Activated CD4-positive, CD25-positive, alpha-beta regulatory T cell treated with anti-CD3 and anti-CD28 coated beads, Interleukin-2, amount 50 U/mL, for 72 hours (primary cell): ENCODE measurements around the gene SAMD8.
"Not testable (repeated sequence)": the region's sequence is repeated elsewhere in the genome, so short reads cannot be mapped to it uniquely, and the experiment has no call there.

Experiments used
- DNase-seq: peaks from one replicate; pipeline ENCODE4 v3.0.0; 2021

SAMD8 gene

GRCh38 chr10:75146780-75147179, 35.3 kb downstream of the SAMD8 start:
- DNase-seq, result no peak

DNA sequence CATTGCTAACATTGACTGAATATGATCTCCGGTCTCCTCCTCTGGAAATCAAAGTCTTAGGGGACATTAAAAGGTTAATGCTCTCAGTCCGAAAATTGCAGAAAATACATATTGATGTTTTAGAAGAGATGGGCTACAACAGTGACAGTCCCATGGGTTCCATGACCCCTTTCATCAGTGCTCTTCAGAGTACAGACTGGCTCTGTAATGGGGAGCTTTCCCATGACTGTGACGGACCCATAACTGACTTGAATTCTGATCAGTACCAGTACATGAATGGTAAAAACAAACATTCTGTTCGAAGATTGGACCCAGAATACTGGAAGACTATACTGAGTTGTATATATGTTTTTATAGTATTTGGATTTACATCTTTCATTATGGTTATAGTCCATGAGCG, 39.2 kb downstream of the SAMD8 start:
- DNase-seq, result no peak

GRCh38 chr10:75159519-75159918, 48.1 kb downstream of the SAMD8 start:
- no peak for DNase-seq

- DNase-seq, result no peak
Measured at GRCh38 chr10:75165684-75166622, 54.5 kb downstream of the SAMD8 start.

- DNase-seq, result no peak
Measured at GRCh38 chr10:75166623-75166972, 55.1 kb downstream of the SAMD8 start.

- no peak for DNase-seq
Measured at GRCh38 chr10:75168275-75168674, 56.8 kb downstream of the SAMD8 start.

DNA sequence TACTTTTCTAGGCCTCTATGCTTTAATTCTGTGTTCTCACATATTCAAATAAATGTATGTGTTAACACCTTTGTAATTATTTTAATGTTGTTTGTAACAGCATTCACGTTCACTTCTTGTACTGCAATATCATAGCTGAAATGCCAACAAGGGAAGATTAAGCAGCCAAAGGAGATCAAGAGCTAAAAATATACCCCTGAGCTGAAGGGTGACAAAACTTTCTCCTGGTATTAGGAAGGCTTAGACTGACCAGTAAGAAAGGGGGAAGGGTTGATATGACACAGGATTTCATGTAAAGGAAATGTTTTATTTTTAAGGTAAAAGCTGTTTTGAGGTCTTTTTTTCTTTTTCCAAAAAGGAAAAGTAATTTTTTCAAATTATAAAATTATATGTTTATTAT, 58.8 kb downstream of the SAMD8 start:
- no peak for DNase-seq

DNA sequence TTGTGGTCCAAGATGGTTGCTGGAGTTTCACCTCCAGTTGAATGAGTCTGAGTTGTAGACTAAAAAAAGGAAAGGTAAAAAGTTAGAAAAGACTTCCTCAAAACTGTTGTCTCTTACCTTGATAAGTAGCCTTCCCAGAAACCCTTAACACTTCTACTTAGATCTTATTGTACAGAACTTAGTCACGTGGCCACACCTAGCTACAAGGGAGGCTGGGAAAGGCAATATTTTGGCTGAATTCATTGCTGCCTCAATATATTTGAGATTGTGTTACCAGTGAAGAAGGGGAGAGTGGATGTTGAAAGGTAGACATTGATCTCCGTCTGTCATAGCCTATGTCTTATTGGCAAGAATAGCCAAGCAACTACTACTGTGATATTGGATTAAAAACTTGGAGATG, 63.6 kb downstream of the SAMD8 start:
- no peak for DNase-seq

- DNase-seq, result no peak
Measured at GRCh38 chr10:75176046-75176445, 64.6 kb downstream of the SAMD8 start.

GRCh38 chr10:75176736-75177135, 65.3 kb downstream of the SAMD8 start:
- no peak for DNase-seq

- DNase-seq, result no peak
Measured at GRCh38 chr10:75179657-75180177, 68.3 kb downstream of the SAMD8 start.

- no peak for DNase-seq
Measured at GRCh38 chr10:75180592-75180991, 69.1 kb downstream of the SAMD8 start.

- no peak for DNase-seq
Measured at GRCh38 chr10:75181073-75181472, 69.6 kb downstream of the SAMD8 start.

- DNase-seq, result no peak
Measured at GRCh38 chr10:75186310-75186709, 74.9 kb downstream of the SAMD8 start.

- peak; percentile 51 for DNase-seq
Measured at GRCh38 chr10:75187961-75188426, 76.5 kb downstream of the SAMD8 start.

DNA sequence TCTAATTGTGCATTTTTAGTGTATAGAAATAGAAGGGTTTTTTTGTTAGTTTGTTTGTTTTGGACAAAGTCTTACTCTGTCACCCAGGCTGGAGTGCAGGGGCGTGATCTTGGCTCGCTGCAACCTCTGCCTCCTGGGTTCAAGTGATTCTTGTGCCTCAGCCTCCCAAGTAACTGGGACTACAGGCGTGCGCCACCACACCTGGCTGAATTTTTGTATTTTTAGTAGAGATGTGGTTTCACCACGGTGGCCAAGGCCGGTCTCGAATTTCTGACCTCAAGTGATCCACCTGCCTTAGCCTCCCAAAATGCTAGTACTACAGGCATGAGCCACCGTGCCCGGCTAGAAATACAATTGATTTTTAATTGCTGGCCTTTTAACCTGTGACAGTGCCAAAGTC, 77.1 kb downstream of the SAMD8 start:
- not testable (repeated sequence) for DNase-seq

- no peak for DNase-seq
Measured at GRCh38 chr10:75189266-75190096, 78.0 kb downstream of the SAMD8 start.

DNA sequence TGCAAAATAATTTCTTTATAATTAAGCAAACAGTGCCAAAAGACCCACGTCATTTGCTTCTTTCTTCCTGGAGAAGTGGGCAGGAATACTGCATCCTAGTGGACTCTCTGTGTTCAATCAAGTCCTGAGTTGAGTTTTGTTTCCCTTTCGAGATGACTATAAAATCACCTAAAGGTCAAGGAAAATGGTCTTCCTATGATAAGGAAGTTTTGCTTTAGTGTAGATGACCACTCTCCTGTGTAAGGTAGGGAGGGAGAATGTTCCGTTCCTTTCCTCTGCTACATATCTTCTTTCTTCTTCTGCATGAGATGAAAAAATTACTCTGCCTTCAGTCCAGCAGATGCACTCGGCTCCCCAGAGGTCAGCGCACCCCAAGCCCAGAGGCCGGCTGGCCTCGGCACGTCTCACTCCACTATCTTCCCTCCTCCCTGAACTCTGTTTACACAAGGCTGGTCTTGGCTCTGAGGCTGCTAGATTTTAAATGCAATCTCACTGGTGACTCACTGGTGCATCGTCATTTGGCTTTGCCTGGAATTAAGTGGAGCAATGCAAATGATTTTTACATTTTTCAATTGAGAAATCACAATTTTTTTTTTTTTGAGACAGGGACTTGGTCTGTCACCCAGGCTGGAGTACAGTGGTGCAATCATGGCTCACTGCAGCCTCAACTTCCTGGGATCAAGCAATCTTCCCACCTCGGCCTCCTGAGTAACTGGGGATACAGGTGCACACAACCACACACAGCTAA, 80.5 kb downstream of the SAMD8 start:
- DNase-seq, result no peak

- DNase-seq, result not testable (repeated sequence)
Measured at GRCh38 chr10:75194625-75195024, 83.2 kb downstream of the SAMD8 start.

GRCh38 chr10:75195035-75195763, 83.7 kb downstream of the SAMD8 start:
- DNase-seq, result no peak

- DNase-seq, result no peak
Measured at GRCh38 chr10:75197066-75197465, 85.6 kb downstream of the SAMD8 start.

GRCh38 chr10:75197906-75198305, 86.5 kb downstream of the SAMD8 start:
- DNase-seq, result no peak
